HG02623 (cell line): Measurements from ENCODE around the gene ZIC4.

Source experiments
- ATAC-seq: cut with Tn5 transposase; IDR thresholded peaks from one replicate; pipeline ENCODE4 v1.9.1; 2021; ENCODE audit warnings: moderate library complexity; ENCODE audit not compliant: unreplicated experiment

ZIC4 gene

DNA sequence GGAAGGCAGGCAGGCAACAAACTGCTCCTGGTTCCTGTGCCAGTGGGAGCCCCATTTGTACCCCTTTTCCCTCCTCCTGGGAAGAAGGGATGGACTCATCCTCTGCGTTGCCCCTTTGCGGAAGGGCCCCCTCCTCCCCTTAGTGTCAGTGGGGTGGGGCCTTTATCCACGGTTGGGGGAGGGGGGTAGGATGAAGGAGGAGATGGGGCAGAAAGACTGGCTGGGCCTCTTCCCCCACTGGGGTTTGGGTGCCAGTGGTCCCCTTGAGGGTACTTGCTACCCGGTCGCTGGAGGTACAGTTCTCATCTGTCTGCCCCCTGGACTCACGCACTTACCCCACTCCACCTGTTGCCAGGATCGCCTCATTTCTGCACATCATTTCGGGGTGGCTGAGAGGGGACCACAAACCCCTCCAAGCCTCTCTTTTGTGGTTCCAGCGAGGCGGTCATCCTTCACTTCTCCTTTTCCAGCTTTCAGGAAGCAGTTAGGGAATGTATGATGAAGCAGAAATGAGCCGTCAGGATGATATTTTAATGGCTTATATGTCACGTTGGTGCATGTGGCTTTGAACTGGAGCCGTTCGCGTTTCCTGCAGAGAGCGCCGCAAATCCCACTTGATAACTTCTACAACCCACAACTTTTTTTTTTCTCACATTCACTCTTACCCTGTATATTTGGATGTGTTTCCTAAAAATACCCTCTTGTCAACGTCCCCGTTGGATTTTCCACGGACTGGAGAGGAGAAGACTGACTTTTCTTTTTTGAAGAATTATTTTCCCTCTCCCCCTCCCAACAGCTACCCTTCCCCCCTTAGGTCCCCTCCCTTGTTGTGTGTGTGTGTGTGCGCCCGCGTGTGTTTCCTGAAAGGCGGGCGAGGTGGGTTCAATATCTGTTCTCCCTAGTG lies at the start of gene ZIC4:
Gene ZIC4, minus strand, starts transcription at position 516 of the 904 bp plus-strand sequence. CDS start 3,746 bp downstream, outside the sequence.
- no peak for ATAC-seq

- ATAC-seq = no peak
These were observed 43.3 kb upstream of the ZIC4 start for GRCh38 chr3:147449669-147450068.

- no peak for ATAC-seq
These were observed 40.9 kb upstream of the ZIC4 start for GRCh38 chr3:147447224-147447623.

GRCh38 chr3:147431751-147432150 lies 25.4 kb upstream of the ZIC4 start:
- no peak for ATAC-seq

GRCh38 chr3:147428754-147429153 lies 22.4 kb upstream of the ZIC4 start:
- ATAC-seq = no peak

DNA sequence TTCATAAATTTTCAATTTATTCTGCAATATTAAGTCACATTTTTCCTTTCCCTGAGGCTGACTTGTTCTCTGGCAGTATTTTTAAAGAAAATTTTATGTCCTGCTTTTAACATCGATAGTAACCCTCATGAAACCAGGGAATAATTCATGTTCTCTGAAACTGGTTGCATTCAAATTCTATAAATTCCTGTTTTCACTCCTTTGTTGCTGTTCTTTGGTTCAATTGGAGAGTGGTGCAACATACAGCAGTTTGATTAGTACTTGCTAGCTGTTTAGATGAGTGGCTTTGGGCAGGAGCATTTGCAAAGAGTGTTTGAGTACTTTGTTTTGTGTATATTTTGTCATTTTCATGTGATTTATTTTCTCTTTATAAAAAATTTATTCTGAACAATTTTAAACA lies 22.0 kb upstream of the ZIC4 start:
- ATAC-seq = no peak

- no peak for ATAC-seq
These were observed 21.4 kb upstream of the ZIC4 start for GRCh38 chr3:147427746-147428145.

GRCh38 chr3:147426931-147427330 lies 20.6 kb upstream of the ZIC4 start:
- no peak for ATAC-seq

GRCh38 chr3:147425388-147425850 lies 19.1 kb upstream of the ZIC4 start:
- ATAC-seq = no peak

GRCh38 chr3:147424581-147425387 lies 18.4 kb upstream of the ZIC4 start:
- no peak for ATAC-seq

- ATAC-seq = no peak
These were observed 17.6 kb upstream of the ZIC4 start for GRCh38 chr3:147423798-147424580.

GRCh38 chr3:147423537-147423797 lies 17.1 kb upstream of the ZIC4 start:
- no peak for ATAC-seq

GRCh38 chr3:147422601-147423536 lies 16.5 kb upstream of the ZIC4 start:
- no peak for ATAC-seq

DNA sequence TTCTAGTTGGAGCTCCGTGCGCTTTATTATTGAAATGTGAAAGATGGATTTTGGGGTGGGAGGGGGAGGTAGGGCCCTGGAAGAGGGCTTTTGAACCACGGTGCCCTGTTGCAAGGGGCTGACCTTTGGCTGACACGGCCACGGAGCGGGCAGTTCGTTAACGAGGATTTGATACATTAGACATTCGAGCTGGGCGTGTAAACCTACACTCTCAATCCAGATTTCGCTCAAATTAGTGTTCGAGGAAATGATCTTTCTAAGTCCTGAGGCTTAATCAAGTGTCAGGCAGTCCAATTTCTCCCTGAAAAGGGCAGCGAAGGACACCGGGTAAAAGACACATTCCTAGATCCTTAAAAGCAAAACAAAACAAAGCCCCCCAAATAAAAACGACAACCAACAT lies 15.9 kb upstream of the ZIC4 start:
- no peak for ATAC-seq

- no peak for ATAC-seq
These were observed 15.0 kb upstream of the ZIC4 start for GRCh38 chr3:147421184-147421912.

DNA sequence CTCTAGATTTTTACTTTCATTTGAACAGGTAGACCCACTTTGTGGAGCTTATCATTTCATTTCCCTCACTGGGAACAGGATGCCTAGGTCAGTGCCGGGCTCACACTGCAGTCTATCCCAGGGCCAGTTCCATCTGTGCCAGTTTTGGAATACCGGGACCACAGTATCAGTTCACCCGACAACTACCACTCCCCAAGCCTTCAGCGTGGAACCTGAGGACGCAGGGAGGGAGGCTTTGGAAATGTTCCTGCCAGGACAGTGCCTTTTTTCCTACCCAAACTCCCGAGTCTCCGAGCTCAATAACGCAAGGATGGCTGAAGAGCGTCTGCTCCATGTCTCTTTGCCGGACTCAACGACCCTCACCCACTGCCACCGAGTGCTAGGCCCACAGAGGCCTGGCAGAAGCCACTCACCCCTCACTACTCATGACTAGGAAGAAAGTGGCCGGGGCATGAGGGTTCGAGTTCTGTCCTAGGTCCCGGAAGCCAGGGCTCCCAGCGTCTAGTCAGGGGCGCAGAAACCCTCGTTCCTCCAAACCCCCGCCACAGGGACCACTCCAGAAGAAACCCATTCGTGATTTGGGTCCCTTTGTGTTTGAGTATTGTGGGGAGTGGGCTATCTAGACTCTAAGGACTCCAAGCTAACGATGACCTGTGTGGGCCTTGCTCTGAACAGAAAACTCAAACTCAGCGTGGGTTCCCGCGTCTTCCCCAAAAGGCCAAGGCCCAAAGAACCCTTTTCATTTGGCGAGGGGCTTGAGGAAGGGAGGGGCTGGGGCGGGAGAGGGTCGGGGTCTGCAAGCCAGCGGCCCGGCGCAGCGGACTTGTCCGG lies 14.2 kb upstream of the ZIC4 start:
- no peak for ATAC-seq

DNA sequence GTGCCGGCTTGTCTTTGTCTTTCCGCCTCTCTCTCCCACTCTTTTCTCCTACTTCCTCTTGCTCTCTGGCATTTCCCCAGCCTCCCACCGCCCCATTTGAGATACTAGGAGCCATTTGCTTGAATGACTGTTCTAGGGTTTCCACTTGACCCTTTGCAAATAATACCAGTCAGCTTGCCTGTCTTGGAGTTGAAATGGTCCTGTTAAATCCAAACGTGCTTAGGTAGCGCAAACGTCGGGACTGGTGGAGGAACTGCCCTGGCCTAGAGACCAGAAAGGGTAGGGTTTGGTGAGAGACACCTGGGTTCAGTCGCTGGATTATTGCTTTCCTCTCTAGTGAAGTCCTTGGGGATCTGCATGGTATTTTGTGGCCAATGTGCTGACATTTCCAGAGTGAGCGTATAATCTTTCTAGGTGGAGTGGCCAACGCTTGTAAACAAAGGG lies 13.5 kb upstream of the ZIC4 start:
- ATAC-seq = no peak

- no peak for ATAC-seq
These were observed 12.7 kb upstream of the ZIC4 start for GRCh38 chr3:147418808-147419701.
